ENCODE data around the gene MRPS7.
A peak's percentile ranks its signal among the peaks of the same experiment; 100 is the strongest.
"Not testable (repeated sequence)": the region's sequence is repeated elsewhere in the genome, so short reads cannot be mapped to it uniquely, and the experiment has no call there.

Gene MRPS7

DNA sequence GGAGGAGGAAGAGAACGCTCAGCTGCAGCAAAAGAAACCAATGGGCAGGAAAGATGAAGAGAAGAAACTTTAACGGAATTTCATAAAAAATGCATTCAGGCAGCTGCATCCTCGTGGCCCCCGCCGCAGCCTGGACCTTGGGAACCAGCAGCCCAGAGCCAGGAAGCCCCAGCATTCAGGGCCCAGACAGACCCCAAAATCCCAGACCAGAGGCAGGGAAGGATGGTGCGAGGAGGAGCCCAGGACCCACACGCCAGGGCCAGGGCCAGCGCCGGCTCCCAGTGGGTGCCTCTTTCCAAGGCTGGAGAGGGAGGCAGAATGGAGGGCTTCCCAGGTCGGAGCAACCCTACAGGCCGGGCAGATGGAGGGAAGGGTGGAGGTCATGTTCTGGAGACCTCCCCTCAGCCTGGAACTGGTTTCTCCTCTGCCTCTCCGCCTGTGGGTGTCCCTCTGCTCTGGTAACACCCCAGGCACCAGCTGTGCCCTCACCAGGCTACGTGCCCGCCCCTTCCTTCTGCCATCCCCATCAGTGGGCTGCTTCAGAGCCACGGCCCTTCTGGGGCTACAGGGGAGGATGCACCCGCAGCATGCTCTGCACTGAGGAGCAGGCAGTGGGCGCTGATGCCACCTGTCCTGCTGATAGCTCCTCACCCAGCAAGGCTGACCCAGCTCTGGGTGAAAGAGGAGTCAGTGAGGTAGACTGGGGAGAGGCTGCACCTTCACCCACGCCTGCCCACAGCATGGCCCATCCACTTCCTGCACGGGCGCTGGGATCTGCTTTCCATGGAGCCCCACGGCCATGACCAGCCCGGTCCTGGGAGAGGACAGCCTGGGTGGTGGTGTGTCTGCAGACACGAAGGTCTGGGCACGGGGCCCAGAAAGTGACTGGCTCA is 10.5 kb downstream of the MRPS7 start:
- DNase-seq: no peak

DNA sequence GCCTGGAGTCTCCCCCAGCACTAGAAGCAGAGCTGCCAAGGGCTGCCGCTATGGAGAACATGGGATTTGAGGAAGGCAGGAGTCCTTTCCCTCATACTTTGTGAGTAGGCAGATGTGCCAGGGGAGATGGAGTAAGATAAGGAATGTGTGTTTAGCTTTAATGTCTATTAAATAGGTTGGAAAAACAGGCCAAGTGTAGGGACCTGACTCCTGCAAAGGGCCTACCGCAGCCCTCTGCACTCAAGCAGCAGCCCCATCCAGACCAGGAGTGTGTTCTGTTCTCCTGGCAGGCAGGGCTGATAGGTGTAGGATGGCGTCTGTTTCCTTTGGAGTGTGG is 11.1 kb downstream of the MRPS7 start:
- DNase-seq: no peak

DNA sequence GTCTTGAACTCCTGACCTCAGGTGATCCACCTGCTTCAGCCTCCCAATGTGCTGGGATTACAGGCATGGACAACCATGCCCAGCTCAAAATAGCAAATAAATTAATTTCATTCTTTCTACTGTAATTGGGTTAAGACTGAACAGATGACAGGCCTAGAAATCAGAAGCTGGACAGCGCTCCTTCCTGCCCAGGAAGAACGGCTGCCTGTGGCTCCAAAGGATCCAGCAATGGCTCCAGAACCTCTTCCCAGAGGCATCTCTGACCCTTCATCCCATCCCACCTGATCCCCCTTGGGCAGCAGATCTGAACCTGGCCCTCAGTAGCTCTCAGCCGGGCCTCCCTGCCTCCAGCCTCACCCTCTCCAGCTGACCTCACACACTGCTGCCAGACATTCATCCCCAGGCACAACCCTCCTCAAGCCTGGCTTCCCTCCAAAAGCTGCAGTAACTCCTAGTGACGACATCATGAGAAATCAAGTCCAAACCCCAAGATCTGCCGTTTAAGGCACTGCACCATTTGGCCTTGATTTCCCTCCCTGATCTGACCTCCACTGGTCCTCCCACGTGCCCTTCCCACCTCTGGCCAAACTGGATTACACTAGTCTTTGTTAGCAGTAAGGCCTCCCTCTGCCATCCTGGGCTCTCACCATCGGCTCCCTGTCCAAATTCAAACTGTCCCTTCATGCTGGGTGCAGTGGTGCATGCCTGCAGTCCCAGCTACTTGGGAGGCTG is 12.5 kb downstream of the MRPS7 start:
- DNase-seq: no peak

DNA sequence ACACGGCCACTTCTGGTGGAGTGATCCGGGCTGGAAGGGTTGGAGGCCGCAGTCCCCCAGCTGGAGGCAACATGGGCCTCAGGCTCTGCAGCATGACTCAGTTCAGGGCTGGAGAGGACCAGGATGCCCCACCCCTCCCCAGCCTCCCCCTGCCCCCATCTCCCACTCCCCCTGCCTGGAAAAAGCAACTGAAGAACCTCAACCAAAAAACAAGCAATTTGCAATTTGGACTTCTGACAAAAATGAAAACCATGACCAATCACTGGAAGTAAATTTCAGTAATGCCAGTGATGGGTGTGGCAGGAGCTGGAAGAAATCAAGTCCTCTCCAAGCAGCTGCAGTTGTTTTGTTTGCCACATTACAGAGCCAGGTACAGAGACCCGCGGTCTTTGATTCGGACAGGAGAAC is 16.0 kb downstream of the MRPS7 start:
- no peak for DNase-seq

DNA sequence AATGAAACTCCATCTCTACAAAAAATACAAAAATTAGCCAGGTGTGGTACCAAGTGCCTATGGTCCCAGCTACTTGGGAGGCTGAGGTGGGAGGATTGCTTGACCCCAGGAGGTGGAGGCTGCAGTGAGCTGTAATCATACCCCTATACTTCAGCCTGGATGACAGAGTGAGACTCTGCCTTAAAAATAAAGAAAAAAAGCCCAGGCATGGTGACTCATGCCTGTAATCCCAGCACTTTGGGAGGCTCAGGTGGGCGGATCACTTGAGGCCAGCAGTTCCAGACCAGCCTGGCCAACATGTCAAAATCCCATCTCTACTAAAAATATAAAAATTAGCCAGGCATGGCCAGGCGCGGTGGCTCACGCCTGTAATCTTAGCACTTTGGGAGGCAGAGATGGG is 18.5 kb downstream of the MRPS7 start:
- not testable (repeated sequence) for DNase-seq

DNA sequence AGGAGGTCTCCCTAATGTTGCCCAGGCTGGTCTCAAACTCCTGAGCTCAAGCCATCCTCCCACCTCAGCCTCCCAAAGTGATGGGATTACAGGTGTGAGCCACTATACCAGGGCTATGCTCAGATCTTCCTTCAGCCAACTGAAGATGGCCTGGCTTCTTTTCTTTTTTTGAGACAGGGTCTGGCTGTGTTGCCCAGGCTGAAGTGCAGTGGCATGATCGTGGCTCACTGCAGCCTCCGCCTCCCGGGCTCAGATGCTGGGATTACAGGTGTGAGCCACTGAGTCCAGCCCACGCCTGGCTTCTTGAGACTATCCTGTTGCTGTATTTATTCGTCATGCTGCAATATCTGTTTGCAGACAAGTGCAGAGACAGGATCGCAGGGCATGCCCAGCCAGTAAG is 23.4 kb downstream of the MRPS7 start:
- no peak for DNase-seq

DNA sequence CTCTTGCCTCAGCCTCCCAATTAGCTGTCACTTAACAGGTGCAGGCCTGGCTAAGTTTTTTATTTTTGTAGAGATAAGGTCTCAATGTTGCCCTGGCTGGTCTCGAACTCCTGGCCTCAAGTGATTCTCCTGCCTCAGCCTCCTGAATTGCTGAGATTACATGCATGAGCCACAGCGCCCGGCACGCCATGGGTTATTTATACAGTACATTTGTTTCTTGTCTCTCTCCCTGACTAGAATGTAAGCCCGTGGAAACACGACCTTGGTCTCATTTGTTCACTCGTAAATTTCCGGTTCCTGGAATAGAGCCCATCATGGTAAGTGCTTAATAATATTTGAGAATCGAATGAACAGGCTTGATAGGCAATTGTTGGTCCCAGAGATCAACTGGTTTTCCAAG is 25.5 kb downstream of the MRPS7 start:
- no peak for DNase-seq

DNA sequence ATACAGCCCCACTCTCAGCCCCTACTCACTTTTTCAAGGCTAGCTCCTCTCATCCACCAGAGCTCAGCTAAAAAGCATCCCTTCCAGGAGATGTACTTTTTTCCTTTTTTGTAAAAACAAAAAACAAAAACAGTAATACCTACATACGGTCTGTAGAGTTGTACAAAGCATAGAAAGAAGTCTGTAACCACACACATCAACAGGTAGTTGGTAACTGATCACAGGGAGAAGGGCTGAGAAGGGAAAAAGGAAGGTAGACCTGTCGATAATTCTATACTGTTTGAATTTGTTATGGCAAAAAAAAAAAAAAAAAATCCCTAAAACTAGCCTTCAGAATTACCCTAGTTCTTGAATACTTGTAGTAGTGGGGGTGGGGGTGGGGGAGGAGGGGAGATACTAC is 26.7 kb downstream of the MRPS7 start:
- DNase-seq: no peak

DNA sequence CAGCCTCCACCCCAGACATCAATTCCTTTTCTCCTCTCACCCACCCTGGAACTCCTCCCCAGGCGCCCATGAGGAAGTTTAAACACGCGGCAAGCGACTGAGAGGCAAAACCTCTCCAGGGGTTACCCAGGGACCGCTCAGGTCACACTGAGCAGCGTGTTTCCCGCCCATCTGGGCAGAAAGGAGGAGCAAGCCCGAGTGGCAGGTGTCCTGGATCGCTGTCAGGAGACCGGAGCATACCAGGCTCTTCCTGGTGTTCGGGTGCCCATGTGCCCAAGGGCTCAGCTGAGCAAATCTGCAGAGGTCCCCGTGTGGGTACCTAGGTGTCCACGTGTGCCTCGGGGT is 27.1 kb downstream of the MRPS7 start:
- peak in 1 of 4 experiments; percentile 35 for DNase-seq

DNA sequence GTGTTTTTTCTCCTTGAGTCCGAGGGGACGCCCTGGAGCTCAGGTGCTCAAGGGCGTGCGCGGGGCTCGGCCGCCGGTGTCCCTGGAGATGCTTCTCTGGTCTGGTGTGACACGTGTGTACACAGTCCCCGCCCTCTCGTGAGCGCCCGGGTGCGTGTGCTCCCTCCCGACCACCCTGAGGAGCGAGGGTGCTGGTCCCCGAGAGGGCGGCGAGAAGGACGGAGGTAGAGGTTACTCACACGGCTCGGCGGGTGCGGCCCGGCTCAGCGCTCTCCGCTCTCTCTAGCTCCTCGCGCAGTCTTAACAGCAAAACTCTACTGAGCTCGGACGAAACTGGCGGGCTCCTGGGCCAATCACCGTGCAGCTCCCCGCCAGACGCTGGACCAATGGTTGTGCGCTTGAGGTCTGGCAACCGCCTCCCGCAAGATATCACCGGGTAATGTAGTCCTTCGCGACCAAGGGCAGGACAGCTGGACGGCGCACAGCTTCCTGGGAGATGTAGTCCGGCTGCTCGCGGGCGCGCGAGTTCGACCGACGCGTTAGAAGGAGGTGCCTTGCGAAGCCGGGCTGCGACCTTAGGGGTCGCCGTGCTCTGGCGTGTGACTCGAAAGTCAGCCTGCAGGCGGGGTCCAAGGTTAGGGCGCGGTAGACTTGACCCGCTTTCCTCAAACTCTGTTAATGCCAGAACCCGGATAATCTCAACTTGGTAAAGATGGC is 27.6 kb downstream of the MRPS7 start, which contains the start of gene SLC25A19:
Gene SLC25A19, minus strand, starts transcription at position 319 of the 717 bp plus-strand sequence. CDS start 2,669 bp downstream, outside the sequence.
- peak; percentile 87 to 93 (median 90) for DNase-seq

DNA sequence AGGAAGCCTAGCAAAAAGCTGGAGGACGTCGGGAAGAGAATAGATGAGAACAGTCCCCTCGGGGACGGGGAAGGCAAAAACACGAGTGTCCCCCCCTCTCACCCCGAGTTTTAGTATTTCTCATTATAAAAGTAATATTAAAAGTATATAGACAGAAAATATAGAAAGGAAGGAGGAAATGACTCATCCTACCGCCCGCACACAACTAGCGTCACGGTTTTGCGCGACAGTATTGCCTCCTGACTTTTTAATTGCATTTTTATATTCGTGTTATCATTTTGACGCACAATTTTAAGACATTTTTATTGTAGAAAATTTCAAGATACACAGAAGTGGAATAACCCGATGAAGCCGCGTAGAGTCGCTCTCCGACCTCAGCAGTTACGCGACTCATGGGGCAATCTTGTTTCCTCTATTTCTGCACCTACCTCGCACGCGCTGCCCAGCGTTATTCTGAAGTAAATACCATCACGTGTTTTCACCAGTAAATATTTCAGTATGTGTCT is 28.2 kb downstream of the MRPS7 start:
- DNase-seq: peak in 3 of 4 experiments; percentile 28 to 65 (median 39)

DNA sequence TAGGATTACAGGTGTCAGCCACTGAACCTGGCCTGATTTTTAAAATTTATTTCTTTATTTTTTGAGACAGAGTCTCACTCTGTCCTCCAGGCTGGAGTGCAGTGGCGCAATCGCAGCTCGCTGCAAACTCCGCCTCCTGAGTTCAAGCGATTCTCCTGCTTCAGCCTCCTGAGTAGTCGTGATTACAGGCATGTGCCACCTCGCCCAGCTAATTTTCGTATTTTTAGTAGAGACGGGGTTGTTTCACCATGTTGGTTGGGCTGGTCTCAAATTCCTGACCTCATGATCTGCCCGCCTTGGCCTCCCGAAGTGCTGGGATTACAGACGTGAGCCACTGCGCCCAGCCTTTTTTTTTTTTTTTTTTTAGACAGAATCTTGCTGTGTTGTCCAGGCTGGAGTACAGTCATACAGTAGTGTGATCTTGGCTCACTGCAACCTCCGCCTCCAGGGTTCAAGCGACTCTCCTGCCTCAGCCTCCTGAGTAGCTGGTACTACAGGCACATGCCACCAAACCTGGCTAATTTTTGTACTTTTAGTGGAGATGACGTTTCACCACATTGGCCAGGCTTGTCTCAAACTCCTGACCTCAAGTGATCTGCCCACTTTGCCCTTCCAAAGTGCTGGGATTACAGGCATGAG is 31.2 kb downstream of the MRPS7 start:
- not testable (repeated sequence) for DNase-seq

DNA sequence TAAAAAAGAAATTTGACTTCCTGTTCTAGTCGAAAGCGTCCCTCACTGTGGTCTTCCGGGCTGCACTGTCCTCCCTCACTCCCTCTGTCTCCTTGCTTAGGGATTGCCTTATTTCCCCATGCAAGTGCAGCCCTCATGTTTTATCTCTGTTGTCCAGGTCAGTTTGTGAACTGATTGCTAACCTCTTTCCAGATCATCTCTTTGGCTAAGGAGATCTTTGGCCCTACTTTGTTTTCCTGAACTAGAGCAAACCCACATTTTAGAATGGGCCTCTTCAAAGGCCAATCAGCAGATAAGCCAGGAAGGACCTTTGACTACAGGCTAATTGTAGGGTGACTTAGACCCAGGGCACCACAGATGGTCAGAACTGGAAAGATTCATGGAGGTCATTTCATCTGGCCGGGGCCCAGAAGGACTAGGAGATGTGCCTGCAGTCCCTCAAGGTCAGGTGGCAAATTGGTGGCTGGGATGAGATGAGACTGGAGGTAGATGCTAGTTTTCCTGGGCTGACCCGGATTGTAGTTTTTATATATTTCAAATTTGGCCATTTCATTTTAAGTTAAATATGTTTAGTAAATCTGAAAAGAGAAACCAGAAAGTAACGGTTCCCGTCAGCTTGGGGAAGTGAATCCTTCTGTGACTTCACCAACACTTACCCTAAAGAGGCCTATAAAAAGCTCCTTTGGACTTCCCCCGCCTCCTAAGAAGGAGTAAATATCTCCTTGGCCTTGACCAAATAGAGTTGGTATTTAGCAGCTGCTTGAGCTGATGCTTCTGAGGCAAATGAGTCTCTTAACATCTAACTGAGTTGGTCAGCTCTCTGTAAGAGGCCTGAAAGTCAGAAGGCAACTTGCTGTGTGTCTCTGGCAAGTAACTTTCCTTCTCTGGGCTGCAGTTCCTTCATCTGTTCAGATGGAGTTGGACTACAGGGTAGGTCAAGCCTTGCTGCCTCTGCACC is 33.8 kb downstream of the MRPS7 start:
- no peak for DNase-seq

DNA sequence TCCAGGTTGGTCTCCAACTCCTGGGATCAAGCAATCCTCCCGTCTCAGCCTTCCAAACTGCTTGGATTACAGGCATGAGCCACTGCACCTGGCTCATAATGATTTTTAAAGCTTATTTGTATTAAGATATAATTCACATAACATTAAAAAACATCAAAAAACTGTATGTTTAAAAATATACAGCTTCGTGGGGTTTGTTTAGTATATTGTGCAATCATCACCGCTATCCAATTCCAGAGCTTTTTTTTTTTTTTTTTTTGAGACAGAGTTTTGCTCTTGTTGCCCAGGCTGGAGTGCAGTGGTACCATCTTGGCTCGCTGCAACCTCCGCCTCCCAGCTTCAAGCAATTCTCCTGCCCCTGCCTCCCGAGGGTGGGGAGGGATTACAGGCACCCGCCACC is 38.6 kb downstream of the MRPS7 start:
- DNase-seq: no peak

DNA sequence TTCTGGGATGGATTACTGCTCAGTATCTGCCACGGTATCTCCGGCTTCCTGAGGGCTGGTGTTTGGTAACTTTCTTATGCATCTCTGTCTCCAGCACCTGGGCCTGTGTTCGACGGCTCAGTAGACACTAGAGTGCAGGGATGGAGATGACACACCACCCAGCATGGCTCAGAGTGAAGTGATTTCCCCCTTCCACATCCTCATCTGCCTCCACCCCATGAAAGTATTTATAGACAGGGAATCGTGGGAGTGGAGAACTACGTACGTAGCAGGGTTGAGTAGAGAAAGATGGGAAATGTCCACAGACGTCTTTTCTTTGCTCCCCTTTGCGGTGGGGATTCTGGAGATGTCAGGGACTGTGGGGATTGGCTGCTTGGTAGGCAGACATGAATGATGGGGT is 39.4 kb downstream of the MRPS7 start:
- no peak for DNase-seq

DNA sequence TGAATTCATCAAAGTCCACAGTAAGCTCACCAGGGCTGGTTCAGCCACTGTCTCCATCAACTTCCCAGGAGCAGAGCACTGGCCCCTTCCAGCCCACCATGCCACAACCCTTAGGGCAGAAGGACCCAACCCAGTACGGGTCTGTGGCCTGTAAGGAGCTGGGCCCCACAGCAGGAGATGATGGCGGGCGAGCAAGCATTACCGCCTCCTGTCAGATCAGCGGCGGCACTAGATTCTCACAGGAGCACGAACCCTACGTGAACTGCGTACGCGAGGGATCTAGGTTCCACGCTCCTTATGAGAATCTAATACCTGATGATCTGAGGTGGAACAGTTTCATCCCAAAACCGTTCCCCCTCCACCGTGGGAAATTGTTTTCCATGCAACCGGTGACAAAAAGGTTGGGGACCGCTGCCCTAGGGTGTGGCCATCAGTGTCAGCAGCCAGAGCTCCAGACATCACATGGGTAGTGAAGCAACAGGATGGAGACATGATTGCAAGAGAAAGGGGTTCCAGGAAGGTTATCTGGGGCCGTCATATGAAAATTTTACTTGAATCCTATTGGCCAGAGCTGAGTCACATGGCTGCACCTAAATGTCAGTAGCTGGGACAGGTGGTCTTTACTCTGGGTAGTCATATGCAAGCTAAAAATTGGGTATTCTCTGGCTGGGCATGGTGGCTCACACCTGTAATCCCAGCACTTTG is 40.0 kb downstream of the MRPS7 start:
- no peak for DNase-seq

DNA sequence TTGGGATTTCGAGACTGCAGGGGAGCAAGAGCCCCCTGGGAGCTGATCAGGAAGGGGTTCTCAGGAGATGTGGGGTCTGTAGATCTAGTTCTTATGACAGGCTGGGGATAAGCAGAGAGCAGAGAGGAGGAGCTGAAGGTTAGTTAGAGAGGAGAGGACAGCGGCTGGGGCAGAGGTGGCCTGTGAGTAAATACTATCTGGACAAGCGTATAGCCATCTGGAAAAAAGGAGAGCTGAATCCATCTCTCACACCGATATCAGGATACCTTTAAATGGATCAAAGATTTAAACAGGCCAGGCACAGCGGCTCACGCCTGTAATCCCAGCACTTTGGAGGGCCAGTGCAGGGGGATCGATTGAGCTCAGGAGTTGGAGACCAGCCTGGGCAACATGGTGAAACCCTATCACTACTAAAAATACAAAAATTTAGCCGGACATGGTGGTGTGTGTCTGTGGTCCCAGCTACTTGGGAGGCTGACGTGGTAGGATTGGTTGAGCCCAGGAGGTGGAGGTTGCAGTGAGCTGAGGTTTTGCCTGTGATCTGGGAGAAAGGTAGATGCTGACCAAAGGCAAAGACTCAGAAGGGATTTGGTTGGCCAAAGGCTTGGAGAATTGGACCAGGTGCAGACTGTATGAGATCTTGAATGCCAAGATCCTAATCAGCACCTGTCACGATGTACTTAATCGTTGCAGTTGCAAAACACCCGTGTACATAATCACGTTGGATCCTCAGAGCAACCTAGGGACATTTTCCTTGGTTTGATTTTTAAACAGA is 46.5 kb downstream of the MRPS7 start:
- no peak for DNase-seq

DNA sequence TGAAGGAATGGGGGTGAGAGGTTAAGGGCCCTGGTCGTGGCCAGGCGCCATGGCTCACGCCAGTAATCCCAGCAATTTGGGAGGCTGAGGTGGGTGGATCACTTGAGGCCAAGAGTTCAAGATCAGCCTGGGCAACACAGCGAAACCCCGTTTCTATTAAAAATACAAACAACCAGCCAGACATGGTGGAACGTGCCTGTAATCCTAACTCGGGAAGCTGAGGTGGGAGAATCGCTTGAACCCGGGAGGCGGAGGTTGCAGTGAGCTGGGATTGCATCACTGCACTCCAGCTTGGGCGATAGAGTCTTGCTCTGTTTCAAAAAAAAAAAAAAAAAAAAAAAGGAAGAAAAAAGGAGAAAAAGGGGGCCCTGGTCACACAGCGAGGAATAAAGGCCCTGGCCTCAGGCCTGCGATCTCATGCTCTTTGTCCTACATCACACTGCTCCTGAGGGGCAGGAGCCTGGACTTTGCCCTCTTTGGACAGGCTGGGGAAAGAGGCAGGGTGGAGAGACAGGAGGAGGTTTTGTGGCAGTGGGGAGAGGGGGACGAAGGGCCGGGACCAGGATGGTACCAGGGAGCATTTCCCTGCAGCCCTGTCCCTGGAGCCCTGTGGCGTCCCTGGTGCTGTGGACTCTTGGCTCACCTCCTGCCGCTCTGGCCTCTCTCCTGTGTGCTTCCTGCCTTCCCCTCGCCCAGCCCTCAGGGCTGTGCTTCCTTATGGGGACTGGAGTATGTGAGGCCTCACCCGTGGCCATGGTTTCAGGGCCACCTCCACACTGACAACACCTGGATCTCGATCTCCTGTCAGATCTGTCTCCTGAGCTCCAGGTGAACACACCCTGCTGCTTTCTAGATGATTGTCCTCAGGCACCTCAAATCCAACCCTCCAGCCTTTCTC is 47.3 kb downstream of the MRPS7 start:
- DNase-seq: no peak

DNA sequence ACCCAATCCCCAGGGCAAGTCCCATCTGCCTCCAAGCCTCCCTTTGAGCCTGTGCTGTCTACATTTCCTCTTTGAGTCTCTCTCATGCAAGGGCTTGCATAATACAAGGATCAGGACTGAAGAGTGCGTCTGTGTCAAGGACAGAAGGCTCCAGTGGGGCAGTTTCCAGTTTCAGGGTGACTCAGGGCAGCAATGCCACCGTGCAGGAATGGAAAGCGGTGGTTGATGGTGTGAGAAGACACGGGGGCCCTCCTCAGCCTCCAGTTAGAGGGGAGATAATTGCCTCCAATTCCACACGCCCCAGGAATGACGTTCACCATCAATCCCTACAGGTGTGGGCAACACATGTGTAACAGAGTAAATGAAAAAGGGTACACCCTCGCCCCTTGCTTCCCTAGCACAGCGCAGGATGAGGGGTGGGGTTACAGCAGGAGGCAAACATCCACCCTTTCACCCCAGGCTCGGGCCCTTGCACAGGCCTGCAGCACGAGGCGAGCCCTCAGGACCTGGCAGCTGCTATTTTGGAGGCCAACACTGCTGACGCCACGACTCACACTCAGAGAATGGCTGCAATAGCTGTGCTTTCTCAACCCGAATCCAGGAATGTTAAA is 52.4 kb downstream of the MRPS7 start:
- no peak for DNase-seq
